ENCODE results near the gene KCNMA1.

- TF ChIP-seq ELF1 (IDR thresholded peaks at IDR 0.05; ENCODE audit: borderline replicate concordance, low read depth) (no peak), SRF (IDR thresholded peaks at IDR 0.05; ENCODE audit: low read depth) (no peak), CTCF (IDR thresholded peaks at IDR 0.05 in 2 of 3, conservative IDR thresholded peaks at IDR 0.05 in 1 of 3; ENCODE audit: borderline replicate concordance in 1 of 3, insufficient read depth in 1 of 3, low read depth in 2 of 3, low read length in 2 of 3) (no peak), MAX (IDR thresholded peaks at IDR 0.05) (no peak)
Observed at GRCh38 chr10:77622889-77623291, 14.7 kb downstream of the KCNMA1 start.

Measured in HCT116 (cell line).